ENCODE data around the gene ZNF662.

The ZNF662 gene

DNA sequence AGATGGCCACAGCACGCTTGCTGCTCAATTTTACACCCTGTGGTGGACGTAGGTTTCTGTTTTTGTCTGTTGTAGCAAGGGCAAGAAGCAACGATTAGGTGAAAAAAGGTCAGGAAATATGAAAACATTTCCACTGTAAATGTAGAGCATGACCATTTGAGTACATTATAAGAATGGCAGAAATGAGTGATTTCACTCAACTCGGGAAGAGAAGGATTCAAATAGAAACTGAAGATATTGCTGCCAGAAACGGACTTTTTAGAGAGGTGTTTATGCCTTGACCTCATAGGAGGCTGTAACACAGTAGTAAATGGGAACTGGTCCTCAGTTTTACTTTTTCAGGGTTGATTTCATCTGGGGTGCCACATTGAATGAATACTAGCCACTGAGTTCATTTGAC, 40.1 kb downstream of the ZNF662 start:
- DNase-seq, result no peak

DNA sequence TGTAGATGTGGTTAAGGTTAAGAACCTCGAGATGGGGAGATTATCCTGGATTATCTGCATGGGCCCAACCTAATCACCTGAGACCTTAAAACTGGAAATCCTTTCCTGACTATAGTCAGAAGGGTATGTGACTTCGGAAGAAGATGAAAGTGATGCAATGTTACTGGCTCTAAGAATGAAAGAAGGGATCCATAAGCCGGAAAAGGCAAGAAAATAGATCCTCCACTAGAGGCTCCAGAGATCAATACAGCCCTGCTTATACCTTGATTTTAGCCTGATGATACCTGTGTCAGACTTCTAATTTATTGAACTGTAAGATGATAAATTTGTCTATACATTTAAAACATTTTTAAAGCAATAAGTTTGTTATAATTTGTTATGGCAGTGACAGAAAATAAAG, 51.6 kb downstream of the ZNF662 start:
- DNase-seq, result no peak

DNA sequence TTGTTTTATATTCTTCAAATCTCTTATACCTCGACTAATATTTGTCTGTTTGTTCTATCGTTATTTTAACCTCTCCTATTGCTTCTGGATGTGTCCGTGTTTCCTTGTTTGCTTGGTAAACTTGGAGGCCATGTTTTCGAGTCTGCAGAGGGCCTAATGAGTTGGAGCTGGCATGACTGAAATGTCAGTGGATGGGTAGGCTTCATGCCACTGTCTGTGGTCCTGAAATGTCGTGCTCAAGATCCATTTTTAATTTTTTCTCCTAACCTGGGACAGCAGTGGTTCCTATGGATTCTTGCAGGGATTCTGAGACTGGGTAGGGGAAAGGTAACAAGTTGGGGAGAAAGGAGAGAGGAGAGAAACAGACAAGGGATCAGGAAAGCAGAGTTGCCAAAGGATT, 54.3 kb downstream of the ZNF662 start:
- DNase-seq, result no peak

DNA sequence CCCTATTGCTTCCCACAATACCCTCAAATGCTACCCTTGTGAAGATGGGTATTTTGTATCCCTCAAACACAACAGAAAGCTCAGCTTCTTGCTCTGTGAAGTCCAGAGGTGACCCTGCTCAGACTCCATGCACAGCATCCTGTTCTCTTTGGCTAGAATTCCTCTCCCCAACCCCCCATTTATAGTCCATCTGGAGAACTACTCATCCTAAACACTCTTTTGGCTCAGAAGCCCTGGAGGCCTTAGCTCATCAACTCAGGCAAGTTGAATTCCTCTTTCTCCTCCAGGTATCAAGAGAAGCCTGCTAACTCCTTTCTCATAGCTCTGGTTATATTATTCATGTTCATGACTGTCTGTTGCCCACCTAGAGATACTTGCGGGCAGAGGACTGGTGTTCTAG, 54.8 kb downstream of the ZNF662 start:
- DNase-seq, result no peak

DNA sequence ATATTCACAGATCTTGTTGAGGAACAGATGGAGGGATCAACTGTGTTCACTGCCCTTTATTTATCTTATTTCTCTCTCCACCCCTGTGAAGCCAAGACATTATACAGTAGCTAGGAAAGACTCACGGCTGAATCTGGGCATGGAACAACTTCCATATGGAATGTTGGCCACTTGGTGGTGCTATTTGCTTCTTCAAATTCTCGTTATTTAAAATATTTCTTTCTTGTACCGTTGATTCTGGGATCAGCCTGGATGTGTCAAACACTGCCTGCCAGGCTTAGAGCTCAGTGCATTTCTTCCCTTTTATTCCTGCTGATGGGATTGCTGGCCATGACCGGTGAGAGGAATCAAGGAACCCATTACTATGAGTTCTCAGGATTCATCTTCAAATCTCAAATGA, 55.7 kb downstream of the ZNF662 start:
- DNase-seq, result no peak

DNA sequence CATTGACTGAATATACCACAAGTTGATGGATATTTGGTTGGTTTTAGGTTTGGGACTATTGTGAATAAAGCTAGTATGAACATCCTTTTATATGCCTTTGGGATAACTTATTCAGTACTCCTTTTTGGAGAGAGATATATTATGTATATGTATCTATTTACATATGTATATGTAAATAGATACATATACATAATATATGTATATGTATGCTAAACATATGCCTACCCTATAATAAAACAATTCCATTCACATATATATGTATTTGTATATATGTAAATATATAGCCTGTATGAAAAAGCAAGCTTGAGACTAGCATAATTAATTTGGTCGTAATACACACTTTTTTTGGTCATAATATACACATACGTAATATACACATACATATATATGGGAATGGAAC, 57.3 kb downstream of the ZNF662 start:
- DNase-seq, result no peak

DNA sequence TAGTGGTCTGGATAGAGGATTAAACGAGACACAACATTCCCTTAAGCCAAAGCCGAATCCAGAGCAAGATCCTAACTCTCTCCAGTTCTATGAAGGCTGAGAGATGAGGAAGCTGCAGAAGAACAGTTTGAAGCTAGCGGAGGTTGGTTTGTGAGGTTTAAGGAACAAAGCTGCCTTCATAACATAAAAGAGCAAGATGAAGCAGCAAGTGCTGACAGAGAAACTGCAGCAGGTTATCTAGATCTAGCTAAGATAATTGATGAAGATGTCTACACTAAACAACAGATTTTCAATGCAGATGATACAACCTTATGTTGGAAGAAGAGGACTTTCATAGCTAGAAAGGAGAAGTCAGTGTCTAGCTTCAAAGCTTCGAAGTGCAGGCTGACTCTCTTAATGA, 58.3 kb downstream of the ZNF662 start:
- no peak for DNase-seq

All from activated naive CD4-positive, alpha-beta T cell treated with Interleukin-2 at 50 U/mL for 16 hours (primary cell).